ENCODE measurements around the gene COLQ. TPM values are rescaled to one million over a fixed set of nuclear protein-coding genes. Genes with fewer than 3 reads are reported as not detected.

The COLQ gene
- total RNA-seq, 1 experiment from 2014 or later, result 0.64 TPM

DNA sequence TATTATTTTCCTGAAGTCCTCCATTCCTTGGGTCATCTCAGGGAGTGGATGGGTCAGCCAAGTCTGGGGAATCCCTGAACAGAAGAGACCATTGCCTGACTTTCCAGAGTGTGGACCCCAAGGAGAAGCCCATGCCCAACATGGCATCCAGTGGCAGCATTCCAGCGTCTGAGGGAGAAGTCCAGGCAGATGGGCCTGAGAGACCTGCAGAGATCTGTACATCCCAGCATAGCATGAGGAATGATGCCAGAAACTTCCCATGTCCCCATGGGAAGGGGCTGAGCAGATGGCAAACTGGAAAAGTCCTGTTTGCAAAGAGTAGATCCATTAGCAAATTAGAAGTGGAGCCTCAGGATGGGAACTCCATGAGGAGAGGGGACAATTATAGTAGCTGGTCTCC lies 17.6 kb upstream of the COLQ start:
- no peaks in the 10 kb centered on the region; the same call in 1 of the 2 replicates for H3K27me3 ChIP-seq (ENCODE audit: control insufficient read depth, insufficient read depth, low read length)
- no peaks in the 10 kb centered on the region for H3K4me1 ChIP-seq (ENCODE audit: control insufficient read depth, insufficient read depth, low read length)
- intact Hi-C loops (cut with micrococcal nuclease; ENCODE audit: unreplicated experiment) (no loop called here), in situ Hi-C loops (cut with HindIII; ENCODE audit: low pct_unique_long_range_greater_than_20kb, low sequenced_read_pairs) (no loop called here)
- POLR2A ChIA-PET, result no interaction called here
- CTCF ChIA-PET, result no interaction called here
- TF ChIP-seq, protein P1, sequence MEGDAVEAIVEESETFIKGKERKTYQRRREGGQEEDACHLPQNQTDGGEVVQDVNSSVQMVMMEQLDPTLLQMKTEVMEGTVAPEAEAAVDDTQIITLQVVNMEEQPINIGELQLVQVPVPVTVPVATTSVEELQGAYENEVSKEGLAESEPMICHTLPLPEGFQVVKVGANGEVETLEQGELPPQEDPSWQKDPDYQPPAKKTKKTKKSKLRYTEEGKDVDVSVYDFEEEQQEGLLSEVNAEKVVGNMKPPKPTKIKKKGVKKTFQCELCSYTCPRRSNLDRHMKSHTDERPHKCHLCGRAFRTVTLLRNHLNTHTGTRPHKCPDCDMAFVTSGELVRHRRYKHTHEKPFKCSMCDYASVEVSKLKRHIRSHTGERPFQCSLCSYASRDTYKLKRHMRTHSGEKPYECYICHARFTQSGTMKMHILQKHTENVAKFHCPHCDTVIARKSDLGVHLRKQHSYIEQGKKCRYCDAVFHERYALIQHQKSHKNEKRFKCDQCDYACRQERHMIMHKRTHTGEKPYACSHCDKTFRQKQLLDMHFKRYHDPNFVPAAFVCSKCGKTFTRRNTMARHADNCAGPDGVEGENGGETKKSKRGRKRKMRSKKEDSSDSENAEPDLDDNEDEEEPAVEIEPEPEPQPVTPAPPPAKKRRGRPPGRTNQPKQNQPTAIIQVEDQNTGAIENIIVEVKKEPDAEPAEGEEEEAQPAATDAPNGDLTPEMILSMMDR (IDR thresholded peaks at IDR 0.05), result no peak
- TF ChIP-seq TCF7L2 (IDR thresholded peaks at IDR 0.05; ENCODE audit: low read depth, low read length) (no peak), SIN3A (IDR thresholded peaks at IDR 0.05; ENCODE audit: borderline replicate concordance, insufficient read depth, low read depth, low read length) (no peak), POLR2AphosphoS5 (IDR thresholded peaks at IDR 0.05; ENCODE audit: low read depth, low read length) (no peak)
- TF ChIP-seq, protein P2, sequence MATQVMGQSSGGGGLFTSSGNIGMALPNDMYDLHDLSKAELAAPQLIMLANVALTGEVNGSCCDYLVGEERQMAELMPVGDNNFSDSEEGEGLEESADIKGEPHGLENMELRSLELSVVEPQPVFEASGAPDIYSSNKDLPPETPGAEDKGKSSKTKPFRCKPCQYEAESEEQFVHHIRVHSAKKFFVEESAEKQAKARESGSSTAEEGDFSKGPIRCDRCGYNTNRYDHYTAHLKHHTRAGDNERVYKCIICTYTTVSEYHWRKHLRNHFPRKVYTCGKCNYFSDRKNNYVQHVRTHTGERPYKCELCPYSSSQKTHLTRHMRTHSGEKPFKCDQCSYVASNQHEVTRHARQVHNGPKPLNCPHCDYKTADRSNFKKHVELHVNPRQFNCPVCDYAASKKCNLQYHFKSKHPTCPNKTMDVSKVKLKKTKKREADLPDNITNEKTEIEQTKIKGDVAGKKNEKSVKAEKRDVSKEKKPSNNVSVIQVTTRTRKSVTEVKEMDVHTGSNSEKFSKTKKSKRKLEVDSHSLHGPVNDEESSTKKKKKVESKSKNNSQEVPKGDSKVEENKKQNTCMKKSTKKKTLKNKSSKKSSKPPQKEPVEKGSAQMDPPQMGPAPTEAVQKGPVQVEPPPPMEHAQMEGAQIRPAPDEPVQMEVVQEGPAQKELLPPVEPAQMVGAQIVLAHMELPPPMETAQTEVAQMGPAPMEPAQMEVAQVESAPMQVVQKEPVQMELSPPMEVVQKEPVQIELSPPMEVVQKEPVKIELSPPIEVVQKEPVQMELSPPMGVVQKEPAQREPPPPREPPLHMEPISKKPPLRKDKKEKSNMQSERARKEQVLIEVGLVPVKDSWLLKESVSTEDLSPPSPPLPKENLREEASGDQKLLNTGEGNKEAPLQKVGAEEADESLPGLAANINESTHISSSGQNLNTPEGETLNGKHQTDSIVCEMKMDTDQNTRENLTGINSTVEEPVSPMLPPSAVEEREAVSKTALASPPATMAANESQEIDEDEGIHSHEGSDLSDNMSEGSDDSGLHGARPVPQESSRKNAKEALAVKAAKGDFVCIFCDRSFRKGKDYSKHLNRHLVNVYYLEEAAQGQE (IDR thresholded peaks at IDR 0.05; ENCODE audit: insufficient read depth in 1 of 2, low read depth in 2 of 2, low read length in 1 of 2), result no peak
- H3K9me3 ChIP-seq (ENCODE audit: control insufficient read depth, insufficient read depth, low read depth, low read length), result no peaks in the 10 kb centered on the region
- DNase-seq (ENCODE audit: low read depth, low spot score) (no peak), ATAC-seq (no peak)
- H3K27ac ChIP-seq (ENCODE audit: low read length), result no peak overlapping the region
- no peaks in the 10 kb centered on the region for H3K36me3 ChIP-seq (ENCODE audit: control insufficient read depth, insufficient read depth, low read length)
- BruUV-seq (replicated peaks), result no TSS peak
- H3K4me3 ChIP-seq (ENCODE audit: low read depth in 2 of 2, low read length in 2 of 2), result no peak overlapping the region

DNA sequence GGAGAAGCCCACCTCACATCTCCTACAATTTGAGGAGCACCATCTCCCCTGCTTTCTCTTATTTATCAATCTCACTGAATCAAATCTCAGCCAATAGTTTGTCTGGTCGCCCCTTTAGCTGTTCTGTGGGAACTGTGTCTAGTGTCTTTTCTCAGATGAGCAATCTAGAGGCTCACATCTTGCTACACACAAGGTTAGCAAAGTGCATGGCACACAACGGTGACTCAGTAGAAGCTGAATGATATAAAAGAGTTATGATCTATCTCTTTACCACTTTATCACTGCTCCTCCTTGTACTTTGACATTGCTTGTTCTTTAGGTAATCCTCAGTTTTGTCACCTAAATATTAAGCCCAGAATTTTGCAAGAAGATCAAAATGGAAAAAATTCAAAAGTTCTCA lies 16.8 kb upstream of the COLQ start:
- in situ Hi-C loops (cut with HindIII; ENCODE audit: low pct_unique_long_range_greater_than_20kb, low sequenced_read_pairs), result no loop called here
- CTCF ChIA-PET, result no interaction called here
- ATAC-seq, result no peak
- H3K36me3 ChIP-seq (ENCODE audit: control insufficient read depth, insufficient read depth, low read length), result no peaks in the 10 kb centered on the region
- TF ChIP-seq TCF7L2 (IDR thresholded peaks at IDR 0.05; ENCODE audit: low read depth, low read length) (no peak), SIN3A (IDR thresholded peaks at IDR 0.05; ENCODE audit: borderline replicate concordance, insufficient read depth, low read depth, low read length) (no peak), POLR2AphosphoS5 (IDR thresholded peaks at IDR 0.05; ENCODE audit: low read depth, low read length) (no peak)
- TF ChIP-seq, protein P1 (IDR thresholded peaks at IDR 0.05), result no peak
- TF ChIP-seq, protein P2 (IDR thresholded peaks at IDR 0.05; ENCODE audit: insufficient read depth in 1 of 2, low read depth in 2 of 2, low read length in 1 of 2), result no peak
- no peaks in the 10 kb centered on the region for H3K4me1 ChIP-seq (ENCODE audit: control insufficient read depth, insufficient read depth, low read length)
- no TSS peak for BruUV-seq (replicated peaks)
- H3K27ac ChIP-seq (ENCODE audit: low read length), result no peak overlapping the region
- no peak for DNase-seq (ENCODE audit: low read depth, low spot score)
- H3K4me3 ChIP-seq (ENCODE audit: low read depth in 2 of 2, low read length in 2 of 2), result no peak overlapping the region
- intact Hi-C loops (cut with micrococcal nuclease; ENCODE audit: unreplicated experiment), result no loop called here
- H3K9me3 ChIP-seq (ENCODE audit: control insufficient read depth, insufficient read depth, low read depth, low read length), result no peaks in the 10 kb centered on the region
- POLR2A ChIA-PET, result no interaction called here
- no peaks in the 10 kb centered on the region; the same call in 1 of the 2 replicates for H3K27me3 ChIP-seq (ENCODE audit: control insufficient read depth, insufficient read depth, low read length)
